HepG2 (cell line): ENCODE data around the gene TXNDC9. TPM values are rescaled to one million over a fixed set of nuclear protein-coding genes. Genes with fewer than 3 reads are reported as not detected.
A peak's percentile ranks its signal among the peaks of the same experiment; 100 is the strongest.

ENCODE experiments used
- GATA4 ChIP-seq: sonication (generic); IDR thresholded peaks from 2 replicates; pipeline ENCODE4 v1.6.1; 2016; ENCODE audit warnings: antibody characterized with exemption, low read depth, borderline replicate concordance
- HMGXB3 ChIP-seq: sonication (generic); formaldehyde crosslinking; IDR thresholded peaks from 2 replicates; pipeline ENCODE4 v1.4.0; 2020; ENCODE audit warnings: missing genetic modification reagents, borderline replicate concordance
- HNF4G ChIP-seq, 2 experiments: sonication (generic) in 1 of 2; formaldehyde crosslinking in 1 of 2; IDR thresholded peaks; 2 replicates each; pipeline versions ENCODE4 v1.4.0 to v1.6.1; 2011 to 2020; ENCODE audit warnings: borderline replicate concordance in 2 of 2, low read depth in 2 of 2, mild to moderate bottlenecking in 2 of 2, low read length in 1 of 2, missing genetic modification reagents in 1 of 2, moderate library complexity in 1 of 2
- MAFG ChIP-seq: sonication (generic); formaldehyde crosslinking; IDR thresholded peaks from 2 replicates; pipeline ENCODE4 v1.5.1; 2020; ENCODE audit warnings: mild to moderate bottlenecking, missing genetic modification reagents
- RARG ChIP-seq: sonication (generic); formaldehyde crosslinking; IDR thresholded peaks from 2 replicates; pipeline ENCODE4 v1.4.0; 2020; ENCODE audit warnings: low read depth, mild to moderate bottlenecking, missing genetic modification reagents
- RELA ChIP-seq: sonication (generic); formaldehyde crosslinking; IDR thresholded peaks from 2 replicates; pipeline ENCODE4 v1.4.0; 2020; ENCODE audit warnings: missing genetic modification reagents
- RNF2 ChIP-seq: fragments of 450-650 bp; conservative IDR thresholded peaks from 2 replicates; pipeline ENCODE4 v1.6.1; 2016; ENCODE audit warnings: low read depth
- ZBTB2 ChIP-seq: sonication (generic); formaldehyde crosslinking; IDR thresholded peaks from 2 replicates; pipeline ENCODE4 v1.8.0; 2022; ENCODE audit warnings: low read depth, missing genetic modification reagents
- ZHX1 ChIP-seq: sonication (generic); formaldehyde crosslinking; IDR thresholded peaks from 2 replicates; pipeline ENCODE4 v1.8.1; 2022; ENCODE audit warnings: low read depth, mild to moderate bottlenecking, missing genetic modification reagents
- ZNF547 ChIP-seq: sonication (generic); formaldehyde crosslinking; IDR thresholded peaks from 2 replicates; pipeline ENCODE4 v1.5.1; 2020; ENCODE audit warnings: mild to moderate bottlenecking, missing genetic modification reagents
- ZNF549 ChIP-seq: sonication (generic); formaldehyde crosslinking; IDR thresholded peaks from 2 replicates; pipeline ENCODE4 v1.5.0; 2020; ENCODE audit warnings: missing genetic modification reagents
- ZNF616 ChIP-seq: sonication (generic); formaldehyde crosslinking; IDR thresholded peaks from 2 replicates; pipeline ENCODE4 v1.5.0; 2020; ENCODE audit warnings: low read depth, mild to moderate bottlenecking, missing genetic modification reagents
- ZNF724P ChIP-seq: sonication (generic); formaldehyde crosslinking; IDR thresholded peaks from 2 replicates; pipeline ENCODE4 v1.8.0; 2022; ENCODE audit warnings: missing genetic modification reagents, borderline replicate concordance
- ZNF850 ChIP-seq: sonication (generic); formaldehyde crosslinking; conservative IDR thresholded peaks from 2 replicates; pipeline ENCODE4 v1.9.0; 2021; ENCODE audit warnings: mild to moderate bottlenecking, missing genetic modification reagents
- polyA plus RNA-seq, 8 experiments: library from polyadenylated mRNA; depleted of rRNA in 3 of 8; stranded (reverse) in 7 of 8; unstranded in 1 of 8; fragments of >200 nt; fragmentation: Illumina TruSeq in 4 of 8; extraction: Trizol in 4 of 8; gene quantifications; 2 replicates each; pipeline versions ENCODE4 v1.2.1 to v1.2.3, GENCODE V29; 2011 to 2016; ENCODE audit warnings: low read depth in 4 of 8, missing spikeins in 1 of 8, mixed read lengths in 1 of 8; ENCODE audit not compliant: insufficient read depth in 1 of 8
- total RNA-seq, 5 experiments: library from RNA; depleted of rRNA; stranded (reverse); fragments of >200 nt; fragmentation: Illumina TruSeq; extraction: Trizol; gene quantifications; 2 replicates each; pipeline ENCODE4 v1.2.3, GENCODE V29; 2016; ENCODE audit warnings: low read depth in 1 of 5

TXNDC9 gene
- total and polyA plus RNA-seq, 2 of the 13 experiments (the other 11 are each of a cell fraction or from before 2014, with no cell fraction given), result 35.2 to 94.6 TPM

GRCh38 chr2:99335911-99336803 is at the start of gene TXNDC9 (continued):
- TF ChIP-seq ZHX1 (0 out of 2 replicates have a peak, but pooled peaks have one; percentile 23), MAFG (CRISPR knock-in tag) (no peak), RARG (0 out of 2 replicates have a peak, but pooled peaks have one; percentile 49), ZBTB2 (CRISPR knock-in tag) (peak; percentile 74; the same call in 1 of the 2 replicates), RNF2 (peak; percentile 63; the same call in 1 of the 2 replicates), ZNF724P (peak; percentile 77), HNF4G (IDR thresholded peaks at IDR 0.05; ENCODE audit: borderline replicate concordance, low read depth, low read length) (peak; percentile 22; the same call in 1 of the 2 replicates), HNF4G (CRISPR knock-in tag; IDR thresholded peaks at IDR 0.05; ENCODE audit: borderline replicate concordance, low read depth) (peak; percentile 34; the same call in 1 of the 2 replicates), HMGXB3 (CRISPR knock-in tag) (peak; percentile 96), ZNF850 (CRISPR knock-in tag) (0 out of 2 replicates have a peak, but pooled peaks have one; percentile 65), RELA (no peak; the same call in 1 of the 2 replicates), ZNF547 (CRISPR knock-in tag) (peak; percentile 97; the same call in 1 of the 2 replicates), ZNF616 (CRISPR knock-in tag) (peak; percentile 17; the same call in 1 of the 2 replicates), GATA4 (peak; percentile 58; the same call in 1 of the 2 replicates), ZNF549 (CRISPR knock-in tag) (no peak)
